BJ (cell line): ENCODE results near the gene MBLAC1. TPM values are rescaled to one million over a fixed set of nuclear protein-coding genes. Genes with fewer than 3 reads are reported as not detected.

Source experiments
- CTCF ChIA-PET: fragments of 350-600 bp; formaldehyde crosslinking; extraction: SDS; loops from one replicate; lab custom pipeline; 2021; ENCODE audit warnings: antibody characterized with exemption, inconsistent platforms; lab: Yijun Ruan, JAX
- POLR2A ChIA-PET: fragments of 300-600 bp; sonication (Branson Sonifier 250); formaldehyde crosslinking; extraction: SDS; loops from one replicate; lab custom pipeline; 2021; ENCODE audit warnings: antibody characterized with exemption; lab: Charles Lee
- DNase-seq: peaks from one replicate; pipeline ENCODE4 v3.0.0-alpha.2; 2011; ENCODE audit warnings: low read depth
- H3K27me3 ChIP-seq: 2 replicates; pipeline ENCODE4 v1.6.0; 2011; ENCODE audit warnings: low read length; ENCODE audit not compliant: control insufficient read depth, insufficient read depth
- H3K36me3 ChIP-seq: 2 replicates; pipeline ENCODE4 v1.5.1; 2011; ENCODE audit warnings: low read length; ENCODE audit not compliant: control insufficient read depth, insufficient read depth
- H3K4me3 ChIP-seq: 2 replicates; pipeline ENCODE4 v1.5.1; 2011; ENCODE audit warnings: low read depth, mild to moderate bottlenecking, control low read depth, low read length
- CTCF ChIP-seq: IDR thresholded peaks from 2 replicates; pipeline ENCODE4 v1.5.1; 2011; ENCODE audit warnings: low read depth, mild to moderate bottlenecking, control low read depth, inconsistent platforms, low read length, moderate library complexity; ENCODE audit not compliant: insufficient read depth
- polyA plus RNA-seq: library from polyadenylated mRNA; depleted of rRNA; stranded (reverse); fragments of >200 nt; gene quantifications from 2 replicates; pipeline ENCODE4 v1.2.3, GENCODE V29; 2011

MBLAC1 gene
- polyA plus RNA-seq, 1 experiment, result 1.6 TPM

DNA sequence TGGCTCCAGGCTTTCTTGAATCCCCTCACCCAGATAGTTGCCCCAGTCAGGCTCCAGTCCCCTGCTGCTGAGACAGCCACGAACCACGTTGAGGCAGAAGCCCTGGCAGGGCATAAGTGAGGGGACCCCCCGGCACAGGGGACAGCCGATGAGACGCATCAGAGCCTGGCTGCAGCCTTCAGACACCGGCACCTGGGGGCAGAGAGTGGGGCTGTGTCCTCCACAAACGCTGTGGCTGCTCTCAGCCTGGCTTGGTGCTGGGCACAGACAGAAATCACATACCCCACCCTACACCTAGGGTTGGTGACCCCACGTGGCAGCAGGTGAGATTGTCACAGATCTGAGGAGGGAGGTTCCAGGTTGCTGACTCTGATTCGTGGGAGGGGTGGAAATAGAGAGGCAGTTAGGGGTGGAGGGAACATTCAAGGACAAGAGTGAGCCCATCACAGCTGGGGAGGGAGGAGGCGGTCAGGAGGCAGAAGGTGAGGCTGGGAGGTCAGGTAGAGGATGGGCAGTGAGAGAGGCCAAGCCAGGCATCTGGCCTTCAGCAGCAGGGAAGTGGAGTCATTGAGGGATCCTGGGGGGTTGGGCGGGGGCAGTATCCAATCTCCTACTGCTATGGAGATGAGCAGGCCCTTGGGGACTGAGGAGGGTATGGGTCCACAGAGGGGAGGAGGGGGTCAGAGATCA lies 47.2 kb downstream of the MBLAC1 start:
- DNase-seq, result no peak
- H3K36me3 ChIP-seq, result no peaks in the 10 kb centered on the region
- POLR2A ChIA-PET, result no interaction called here
- no peak for TF ChIP-seq CTCF
- CTCF ChIA-PET, result no interaction called here
- H3K4me3 ChIP-seq, result no peak overlapping the region
- H3K27me3 ChIP-seq, result no peaks in the 10 kb centered on the region

DNA sequence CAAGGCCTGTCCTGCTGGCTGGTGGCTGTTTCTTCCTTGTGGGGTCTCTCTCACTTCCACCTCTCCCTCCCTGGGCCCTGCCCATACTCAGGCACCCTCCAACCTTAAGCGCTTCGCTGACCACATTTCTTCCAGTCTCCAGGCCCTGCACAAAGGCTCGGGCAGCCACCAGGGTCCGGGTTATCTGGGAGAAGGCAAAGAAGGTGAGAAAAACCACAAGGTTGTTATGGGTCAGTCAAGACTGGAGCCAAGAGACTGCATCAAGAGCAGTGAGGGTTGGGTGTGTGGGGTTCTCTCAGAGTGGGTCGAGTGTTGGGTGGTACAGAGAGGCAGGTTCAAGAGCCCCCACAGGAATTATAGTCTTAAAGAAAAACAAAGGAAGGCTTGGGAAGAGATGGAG lies 47.8 kb downstream of the MBLAC1 start:
- Histone ChIP-seq H3K27me3 (no peaks in the 10 kb centered on the region), H3K4me3 (no peak overlapping the region), H3K36me3 (no peaks in the 10 kb centered on the region)
- DNase-seq, result no peak
- ChIA-PET POLR2A (no interaction called here), CTCF (no interaction called here)
- TF ChIP-seq CTCF, result no peak

GRCh38 chr7:100175296-100175935 lies 48.6 kb downstream of the MBLAC1 start:
- no peaks in the 10 kb centered on the region for H3K36me3 ChIP-seq
- no peak for DNase-seq
- H3K27me3 ChIP-seq, result no peaks in the 10 kb centered on the region
- TF ChIP-seq CTCF, result no peak
- ChIA-PET CTCF (no interaction called here), POLR2A (no interaction called here)
- no peak overlapping the region for H3K4me3 ChIP-seq

- no peaks in the 10 kb centered on the region for H3K27me3 ChIP-seq
- no peaks in the 10 kb centered on the region for H3K36me3 ChIP-seq
- DNase-seq, result no peak
- POLR2A ChIA-PET, result interaction anchor here (0.6 to 1.4 kb wide), 2 partner anchors 8 to 66 kb away, joined by 7 to 15 read pairs; partner anchors contain the start of gene GAL3ST4
- H3K4me3 ChIP-seq, result peak overlapping the region; percentile 49
- no peak for TF ChIP-seq CTCF
- CTCF ChIA-PET, result interaction anchor here (1.1 to 1.4 kb wide), 2 partner anchors 16 to 43 kb away, joined by 3 read pairs; no protein-coding TSS in a partner anchor
Measured at GRCh38 chr7:100176096-100177044, 49.6 kb downstream of the MBLAC1 start.
